ENCODE results near the gene FDX1.

The FDX1 gene

DNA sequence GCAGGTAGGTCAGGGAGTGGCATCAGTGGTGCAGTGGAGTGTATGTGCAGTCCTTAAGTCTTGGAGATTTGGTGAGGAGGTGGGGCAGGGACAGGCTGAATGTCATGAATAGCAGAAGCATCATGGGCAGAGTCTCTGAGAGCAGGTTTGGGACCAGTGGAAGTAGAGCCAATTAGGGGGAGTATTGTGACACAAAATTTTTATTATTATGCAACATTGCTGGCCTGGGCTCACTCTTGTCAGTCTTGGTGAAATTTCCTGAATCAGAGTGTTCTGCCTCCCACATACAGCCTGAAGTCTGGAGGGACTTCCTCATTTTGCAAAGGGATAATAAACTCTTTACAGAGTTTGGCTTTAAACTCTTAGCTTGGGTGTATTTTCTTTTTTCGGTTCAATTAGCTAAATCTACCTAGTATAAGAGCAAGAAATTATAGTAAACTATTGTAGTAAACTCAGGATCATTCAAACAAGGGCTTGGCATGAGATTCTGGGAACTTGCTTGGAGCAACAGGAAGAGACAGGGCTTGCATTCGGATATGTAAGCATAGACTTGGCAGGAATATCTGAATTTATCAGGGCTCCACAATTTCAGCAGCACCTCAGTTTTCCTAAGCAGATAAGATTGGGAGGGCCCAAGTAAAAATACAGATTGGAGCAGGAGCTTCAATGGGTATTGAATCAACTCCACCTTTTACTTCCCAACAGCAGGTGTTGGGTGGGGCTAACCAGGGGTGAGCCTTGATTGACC is 67.7 kb downstream of the FDX1 start:
- Histone ChIP-seq H3K4me3 (no peak overlapping the region), H3K27ac (peak overlapping the region in 1 of 2 donors; percentile 35)
- TF ChIP-seq, protein P1, sequence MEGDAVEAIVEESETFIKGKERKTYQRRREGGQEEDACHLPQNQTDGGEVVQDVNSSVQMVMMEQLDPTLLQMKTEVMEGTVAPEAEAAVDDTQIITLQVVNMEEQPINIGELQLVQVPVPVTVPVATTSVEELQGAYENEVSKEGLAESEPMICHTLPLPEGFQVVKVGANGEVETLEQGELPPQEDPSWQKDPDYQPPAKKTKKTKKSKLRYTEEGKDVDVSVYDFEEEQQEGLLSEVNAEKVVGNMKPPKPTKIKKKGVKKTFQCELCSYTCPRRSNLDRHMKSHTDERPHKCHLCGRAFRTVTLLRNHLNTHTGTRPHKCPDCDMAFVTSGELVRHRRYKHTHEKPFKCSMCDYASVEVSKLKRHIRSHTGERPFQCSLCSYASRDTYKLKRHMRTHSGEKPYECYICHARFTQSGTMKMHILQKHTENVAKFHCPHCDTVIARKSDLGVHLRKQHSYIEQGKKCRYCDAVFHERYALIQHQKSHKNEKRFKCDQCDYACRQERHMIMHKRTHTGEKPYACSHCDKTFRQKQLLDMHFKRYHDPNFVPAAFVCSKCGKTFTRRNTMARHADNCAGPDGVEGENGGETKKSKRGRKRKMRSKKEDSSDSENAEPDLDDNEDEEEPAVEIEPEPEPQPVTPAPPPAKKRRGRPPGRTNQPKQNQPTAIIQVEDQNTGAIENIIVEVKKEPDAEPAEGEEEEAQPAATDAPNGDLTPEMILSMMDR (IDR thresholded peaks at IDR 0.05), result no peak
- DNase-seq (ENCODE audit: low spot score), result no peak

DNA sequence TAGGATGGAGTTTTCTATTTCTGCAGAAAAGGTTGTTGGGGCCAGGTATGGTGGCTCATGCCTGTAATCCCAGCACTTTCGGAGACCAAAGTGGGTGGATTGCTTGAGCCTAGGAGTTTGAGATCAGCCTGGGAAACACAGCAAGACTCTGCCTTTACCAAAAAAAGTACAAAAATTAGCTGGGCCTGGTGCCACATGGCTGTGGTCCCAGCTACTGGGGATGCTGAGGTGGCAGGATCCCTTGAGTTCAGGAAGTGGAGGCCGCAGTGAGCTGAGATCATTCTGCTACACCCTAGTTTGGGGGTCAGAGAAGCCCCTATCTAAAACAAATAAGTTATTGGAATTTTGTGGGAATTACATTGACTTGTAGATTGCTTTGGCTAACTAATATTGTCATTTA is 71.7 kb downstream of the FDX1 start:
- Histone ChIP-seq H3K27ac (no peak overlapping the region), H3K4me3 (no peak overlapping the region)
- no peak for DNase-seq (ENCODE audit: low spot score)
- TF ChIP-seq, protein P1 (IDR thresholded peaks at IDR 0.05), result no peak

DNA sequence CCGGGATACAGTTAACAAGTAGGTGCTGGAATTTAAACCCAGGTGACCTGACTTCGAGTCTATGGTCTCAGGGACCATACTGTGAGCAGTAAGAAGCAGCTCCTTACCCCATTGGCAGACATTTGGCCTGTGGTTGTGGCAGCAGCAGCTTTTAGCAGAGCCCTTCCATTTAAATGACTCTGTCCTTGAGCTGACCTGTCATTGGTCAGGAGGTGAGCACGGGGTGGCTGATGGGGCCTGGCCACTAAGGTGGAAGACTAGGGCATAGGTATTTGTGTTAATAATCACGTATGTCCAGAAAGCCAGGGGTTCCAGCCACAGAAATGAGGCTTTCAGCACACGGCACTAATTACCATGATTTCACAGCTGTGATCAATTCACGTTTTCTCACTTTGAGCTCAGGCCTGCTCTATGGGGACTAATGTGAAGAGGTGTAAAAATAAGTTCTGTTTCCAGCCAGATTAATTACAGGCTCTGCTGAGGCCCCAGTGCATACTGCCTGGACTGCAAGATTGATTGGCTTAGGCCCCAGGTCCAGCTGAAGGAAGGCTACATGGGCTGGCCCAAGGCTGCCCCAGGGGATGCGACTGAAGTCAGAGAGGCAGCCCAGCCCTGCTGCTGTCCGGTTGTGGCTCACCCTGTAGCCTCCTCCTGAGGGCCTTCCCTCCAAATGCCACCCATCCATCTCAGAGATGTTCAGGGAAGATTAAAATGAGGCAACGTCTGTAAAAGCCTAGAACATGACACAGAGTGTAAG is 76.0 kb downstream of the FDX1 start:
- TF ChIP-seq, protein P1 (IDR thresholded peaks at IDR 0.05), result no peak
- no peak for DNase-seq (ENCODE audit: low spot score)
- Histone ChIP-seq H3K4me3 (no peak overlapping the region), H3K27ac (no peak overlapping the region)

DNA sequence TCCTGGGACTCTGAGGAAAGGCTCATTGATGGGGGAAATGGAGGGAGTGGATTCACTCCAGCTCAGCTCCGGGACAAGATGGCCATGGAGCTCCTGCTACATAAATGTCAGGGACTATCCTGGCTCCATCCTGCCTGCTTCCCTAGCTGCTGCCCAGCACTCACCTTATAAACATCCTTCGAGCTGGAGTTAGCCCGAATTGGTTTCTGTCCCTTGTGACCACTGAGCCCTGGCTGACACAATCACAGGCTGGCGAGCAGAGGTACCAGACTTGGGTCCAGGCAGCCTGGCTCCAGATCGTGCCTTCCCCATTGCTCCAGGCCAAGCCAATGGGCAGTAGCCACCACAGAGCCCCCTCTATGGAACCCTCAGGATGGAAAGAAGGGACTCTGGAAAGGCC is 77.6 kb downstream of the FDX1 start:
- no peak overlapping the region for H3K27ac ChIP-seq
- DNase-seq (ENCODE audit: low spot score), result no peak
- TF ChIP-seq, protein P1 (IDR thresholded peaks at IDR 0.05), result no peak
- no peak overlapping the region for H3K4me3 ChIP-seq

DNA sequence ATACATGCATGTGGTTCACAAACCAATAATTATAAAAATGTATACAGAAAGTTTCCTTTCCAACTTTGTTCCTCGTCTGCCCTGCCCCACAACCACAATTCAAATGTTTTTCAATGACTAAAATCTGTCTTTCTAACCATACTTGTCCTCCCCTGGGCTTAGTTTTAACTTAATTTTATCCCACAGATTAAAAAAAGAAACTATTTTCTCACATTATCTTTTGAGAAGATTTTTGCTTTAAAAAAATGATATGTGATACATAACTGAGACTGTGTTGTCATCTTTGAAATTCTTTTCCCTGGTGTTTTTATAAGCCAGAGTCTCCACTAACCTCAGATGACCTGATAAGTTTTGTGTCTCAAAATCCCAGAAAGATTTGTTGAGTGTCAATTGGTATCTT is 79.0 kb downstream of the FDX1 start:
- H3K27ac ChIP-seq, result no peak overlapping the region
- no peak overlapping the region for H3K4me3 ChIP-seq
- TF ChIP-seq, protein P1 (IDR thresholded peaks at IDR 0.05), result no peak
- no peak for DNase-seq (ENCODE audit: low spot score)

DNA sequence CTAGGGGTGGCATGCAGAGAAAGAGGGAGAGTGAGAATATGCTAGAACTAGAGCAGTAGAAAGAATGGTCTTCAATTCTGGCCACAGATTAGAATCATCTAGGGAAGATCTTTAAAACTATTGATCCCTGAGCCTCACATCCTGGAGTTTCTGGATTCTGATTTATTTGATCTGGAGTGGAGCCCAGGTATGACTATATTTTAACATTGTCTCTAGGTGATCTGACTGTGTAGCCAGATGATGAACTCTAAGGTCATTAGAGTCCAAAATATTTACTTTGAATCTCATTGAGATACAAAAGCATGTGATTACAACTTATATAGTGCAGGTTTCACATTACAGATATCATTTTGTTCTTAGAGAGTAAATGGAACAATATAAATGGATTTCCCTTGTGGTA is 79.7 kb downstream of the FDX1 start:
- TF ChIP-seq, protein P1 (IDR thresholded peaks at IDR 0.05), result no peak
- H3K27ac ChIP-seq, result no peak overlapping the region
- no peak overlapping the region for H3K4me3 ChIP-seq
- no peak for DNase-seq (ENCODE audit: low spot score)

DNA sequence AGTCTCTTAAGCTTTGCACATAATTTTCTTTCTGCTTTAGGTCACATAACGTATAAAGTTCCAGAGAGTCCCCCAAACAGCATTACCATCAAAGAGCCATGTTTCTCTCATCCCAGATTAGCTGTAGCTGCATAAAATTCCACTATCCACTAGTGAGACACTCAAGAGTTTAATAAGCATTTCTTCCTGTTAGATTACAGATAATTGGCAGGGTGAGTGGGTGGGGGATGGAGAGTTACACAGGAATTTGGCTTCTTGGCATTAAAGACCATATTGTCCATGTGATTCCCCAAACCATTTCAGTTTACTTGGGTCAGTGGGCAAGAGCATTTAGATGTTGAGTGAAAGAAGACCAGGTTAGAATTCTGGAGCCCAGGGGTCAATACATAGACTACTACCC is 82.3 kb downstream of the FDX1 start:
- TF ChIP-seq, protein P1 (IDR thresholded peaks at IDR 0.05), result no peak
- no peak overlapping the region for H3K4me3 ChIP-seq
- no peak for DNase-seq (ENCODE audit: low spot score)
- no peak overlapping the region for H3K27ac ChIP-seq
